OCI-LY7 (cell line): Measurements from ENCODE around the gene APBA1. TPM values are rescaled to one million over a fixed set of nuclear protein-coding genes. Genes with fewer than 3 reads are reported as not detected.

Experiments
- BruUV-seq: library from RNA; stranded (reverse); fragments of 400-500 nt; replicated peaks from 2 replicates; lab custom pipeline; 2021; lab: Mats Ljungman, UMichigan
- CTCF ChIA-PET: fragments of 300-600 bp; sonication (Branson Sonifier 250); formaldehyde crosslinking; loops from one replicate; lab custom pipeline; 2022; ENCODE audit warnings: antibody characterized with exemption; ENCODE audit not compliant: unreplicated experiment; lab: Charles Lee
- POLR2A ChIA-PET: fragments of 300-600 bp; sonication (Branson Sonifier 250); formaldehyde crosslinking; loops from one replicate; lab custom pipeline; 2022; ENCODE audit warnings: antibody characterized with exemption; lab: Charles Lee
- DNase-seq: peaks from one replicate; pipeline ENCODE4 v3.0.0-alpha.2; 2015; ENCODE audit warnings: low spot score
- H2AFZ ChIP-seq: fragments of 200-600 bp; sonication (generic), shearing (Covaris generic); 2 replicates; pipeline ENCODE4 v1.6.1; 2014; ENCODE audit warnings: mild to moderate bottlenecking, antibody characterized with exemption, low read length, moderate library complexity
- H3K27ac ChIP-seq: fragments of 200-600 bp; sonication (generic); 2 replicates; pipeline ENCODE4 v1.5.1; 2014; ENCODE audit warnings: mixed run types, low read depth, mild to moderate bottlenecking, moderate library complexity, low read length, inconsistent platforms; ENCODE audit not compliant: poor library complexity, severe bottlenecking
- H3K36me3 ChIP-seq: fragments of 200-600 bp; sonication (generic); 2 replicates; pipeline ENCODE4 v1.6.1; 2014; ENCODE audit warnings: mild to moderate bottlenecking, antibody characterized with exemption, low read length, moderate library complexity, mixed read lengths; ENCODE audit not compliant: insufficient read depth
- H3K4me1 ChIP-seq: fragments of 200-600 bp; sonication (generic); 2 replicates; pipeline ENCODE4 v1.5.1; 2014; ENCODE audit warnings: mild to moderate bottlenecking, low read length; ENCODE audit not compliant: insufficient read depth, poor library complexity, severe bottlenecking
- H3K4me2 ChIP-seq: fragments of 200-600 bp; sonication (generic); 2 replicates; pipeline ENCODE4 v1.6.1; 2014; ENCODE audit warnings: mild to moderate bottlenecking, low read length
- H3K4me3 ChIP-seq: fragments of 200-600 bp; sonication (generic); 2 replicates; pipeline ENCODE4 v1.5.1; 2014; ENCODE audit warnings: mild to moderate bottlenecking, low read depth, low read length; ENCODE audit not compliant: poor library complexity, severe bottlenecking
- H3K79me2 ChIP-seq: fragments of 200-600 bp; sonication (generic); 2 replicates; pipeline ENCODE4 v1.6.1; 2016; ENCODE audit warnings: low read depth, mild to moderate bottlenecking, low read length, moderate library complexity, mixed read lengths; ENCODE audit not compliant: insufficient read depth
- H3K9me2 ChIP-seq: fragments of 200-600 bp; sonication (generic); 2 replicates; pipeline ENCODE4 v1.6.1; 2016; ENCODE audit warnings: mild to moderate bottlenecking, low read length, mixed read lengths; ENCODE audit not compliant: insufficient read depth
- H3K9me3 ChIP-seq: fragments of 200-600 bp; sonication (generic); 2 replicates; pipeline ENCODE4 v1.6.1; 2014; ENCODE audit warnings: mild to moderate bottlenecking, mixed run types, low read length, mixed read lengths
- H4K20me1 ChIP-seq: fragments of 200-600 bp; sonication (generic); 2 replicates; pipeline ENCODE4 v1.6.1; 2014; ENCODE audit warnings: mild to moderate bottlenecking, antibody characterized with exemption, low read length, moderate library complexity, mixed read lengths; ENCODE audit not compliant: insufficient read depth
- EZH2phosphoT487 ChIP-seq: fragments of 200-600 bp; sonication (generic); IDR thresholded peaks from 2 replicates; pipeline ENCODE4 v1.6.1; 2018; ENCODE audit warnings: low read depth, borderline replicate concordance, mild to moderate bottlenecking, mixed run types, antibody characterized with exemption, low read length, moderate library complexity, mixed read lengths
- intact Hi-C: fragments of 100-400 bp; cut with micrococcal nuclease; formaldehyde crosslinking; loops from one replicate; pipeline ENCODE4 v1.10.0; 2022; ENCODE audit not compliant: unreplicated experiment
- total RNA-seq, 2 experiments: library from RNA; depleted of rRNA in 1 of 2; stranded (reverse); fragments of >200 nt in 1 of 2; shearing (Covaris generic) in 1 of 2; gene quantifications; 2 replicates each; pipeline ENCODE4 v1.2.3, GENCODE V29; 2014 to 2022
- TF ChIP-seq, protein P1 (sequence below): fragments of 200-600 bp; sonication (generic); conservative IDR thresholded peaks from 2 replicates; pipeline ENCODE4 v1.5.1; 2014; ENCODE audit warnings: mild to moderate bottlenecking, antibody characterized with exemption, low read length, moderate library complexity, mixed read lengths

Gene APBA1
- total RNA-seq, 2 experiments from 2014 or later, result not detected

GRCh38 chr9:69400470-69400869 lies 271.7 kb downstream of the APBA1 start:
- intact Hi-C loops, result no loop called here
- H3K9me3 ChIP-seq, result no peaks in the 10 kb centered on the region
- no peaks in the 10 kb centered on the region for H3K36me3 ChIP-seq
- ChIA-PET POLR2A (no interaction called here), CTCF (no interaction called here)
- no peaks in the 10 kb centered on the region for H4K20me1 ChIP-seq
- no TSS peak for BruUV-seq
- no peak overlapping the region for H2AFZ ChIP-seq
- no peak overlapping the region for H3K4me2 ChIP-seq
- no peak overlapping the region for H3K4me3 ChIP-seq
- DNase-seq, result no peak
- H3K4me1 ChIP-seq, result no peaks in the 10 kb centered on the region
- TF ChIP-seq EZH2phosphoT487, result no peak
- TF ChIP-seq, protein P1, sequence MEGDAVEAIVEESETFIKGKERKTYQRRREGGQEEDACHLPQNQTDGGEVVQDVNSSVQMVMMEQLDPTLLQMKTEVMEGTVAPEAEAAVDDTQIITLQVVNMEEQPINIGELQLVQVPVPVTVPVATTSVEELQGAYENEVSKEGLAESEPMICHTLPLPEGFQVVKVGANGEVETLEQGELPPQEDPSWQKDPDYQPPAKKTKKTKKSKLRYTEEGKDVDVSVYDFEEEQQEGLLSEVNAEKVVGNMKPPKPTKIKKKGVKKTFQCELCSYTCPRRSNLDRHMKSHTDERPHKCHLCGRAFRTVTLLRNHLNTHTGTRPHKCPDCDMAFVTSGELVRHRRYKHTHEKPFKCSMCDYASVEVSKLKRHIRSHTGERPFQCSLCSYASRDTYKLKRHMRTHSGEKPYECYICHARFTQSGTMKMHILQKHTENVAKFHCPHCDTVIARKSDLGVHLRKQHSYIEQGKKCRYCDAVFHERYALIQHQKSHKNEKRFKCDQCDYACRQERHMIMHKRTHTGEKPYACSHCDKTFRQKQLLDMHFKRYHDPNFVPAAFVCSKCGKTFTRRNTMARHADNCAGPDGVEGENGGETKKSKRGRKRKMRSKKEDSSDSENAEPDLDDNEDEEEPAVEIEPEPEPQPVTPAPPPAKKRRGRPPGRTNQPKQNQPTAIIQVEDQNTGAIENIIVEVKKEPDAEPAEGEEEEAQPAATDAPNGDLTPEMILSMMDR, result no peak
- no peaks in the 10 kb centered on the region for H3K79me2 ChIP-seq
- H3K27ac ChIP-seq, result no peak overlapping the region
- H3K9me2 ChIP-seq, result no peaks in the 10 kb centered on the region

- Histone ChIP-seq H3K27ac (no peak overlapping the region), H3K4me3 (no peak overlapping the region), H4K20me1 (no peaks in the 10 kb centered on the region), H3K79me2 (no peaks in the 10 kb centered on the region), H3K9me3 (no peaks in the 10 kb centered on the region), H3K9me2 (no peaks in the 10 kb centered on the region), H2AFZ (no peak overlapping the region), H3K4me2 (no peak overlapping the region), H3K36me3 (no peaks in the 10 kb centered on the region), H3K4me1 (no peaks in the 10 kb centered on the region)
- intact Hi-C loops, result no loop called here
- no peak for DNase-seq
- POLR2A ChIA-PET, result no interaction called here
- no TSS peak for BruUV-seq
- no peak for TF ChIP-seq EZH2phosphoT487
- TF ChIP-seq, protein P1, result no peak
- CTCF ChIA-PET, result no interaction called here
These were observed 274.6 kb downstream of the APBA1 start for GRCh38 chr9:69397384-69398214.

- Histone ChIP-seq H3K9me3 (no peaks in the 10 kb centered on the region), H3K4me2 (no peak overlapping the region), H2AFZ (no peak overlapping the region), H3K4me3 (no peak overlapping the region), H3K36me3 (no peaks in the 10 kb centered on the region), H3K9me2 (no peaks in the 10 kb centered on the region), H4K20me1 (no peaks in the 10 kb centered on the region), H3K4me1 (no peaks in the 10 kb centered on the region), H3K27ac (no peak overlapping the region), H3K79me2 (no peaks in the 10 kb centered on the region)
- DNase-seq, result no peak
- intact Hi-C loops, result no loop called here
- ChIA-PET CTCF (no interaction called here), POLR2A (no interaction called here)
- no TSS peak for BruUV-seq
- TF ChIP-seq, protein P1, result no peak
- no peak for TF ChIP-seq EZH2phosphoT487
These were observed 275.4 kb downstream of the APBA1 start for GRCh38 chr9:69396759-69397158.
